GM23338 (cell line): ENCODE results near the gene LMBR1L.

Experiments used
- CREB1 ChIP-seq: fragments of 250-450 bp; sonication (Bioruptor Pico); IDR thresholded peaks from 2 replicates; pipeline ENCODE4 v1.5.0; 2020; ENCODE audit warnings: low read depth, mild to moderate bottlenecking, moderate library complexity
- CTCF ChIP-seq, 2 experiments: fragments of 200-600 bp in 1 of 2; sonication (generic) in 1 of 2; conservative IDR thresholded peaks; 2 replicates each; pipeline versions ENCODE4 v1.5.1 to v1.6.1; 2016 to 2017; ENCODE audit warnings: antibody characterized with exemption in 2 of 2, low read depth in 2 of 2, mild to moderate bottlenecking in 2 of 2, moderate library complexity in 1 of 2
- EZH2phosphoT487 ChIP-seq: fragments of 200-600 bp; sonication (generic); IDR thresholded peaks from one replicate; pipeline ENCODE4 v1.8.1; 2018; ENCODE audit warnings: antibody characterized with exemption; ENCODE audit not compliant: unreplicated experiment
- POLR2AphosphoS5 ChIP-seq: IDR thresholded peaks from 2 replicates; pipeline ENCODE4 v1.6.1; 2016; ENCODE audit warnings: antibody characterized with exemption, low read depth

- TF ChIP-seq CTCF (conservative IDR thresholded peaks at IDR 0.05; ENCODE audit: low read depth in 2 of 2) = no peak
- TF ChIP-seq POLR2AphosphoS5 = no peak
- TF ChIP-seq EZH2phosphoT487 = no peak
- TF ChIP-seq CREB1 (CRISPR knock-in tag) = no peak
Measured at GRCh38 chr12:49052451-49053208, 58.0 kb downstream of the LMBR1L start.
